H1 (cell line): ENCODE results near the gene NIN. TPM values are rescaled to one million over a fixed set of nuclear protein-coding genes. Genes with fewer than 3 reads are reported as not detected.

Experiments
- CHD1 ChIP-seq: IDR thresholded peaks from 2 replicates; pipeline ENCODE4 v1.6.1; 2012; ENCODE audit warnings: low read depth, low read length, improper control_type of control experiment
- FOSL1 ChIP-seq: IDR thresholded peaks from 2 replicates; pipeline ENCODE4 v1.6.1; 2011; ENCODE audit warnings: mild to moderate bottlenecking, low read depth, low read length, moderate library complexity; ENCODE audit not compliant: insufficient read depth
- PHF8 ChIP-seq: fragments of 200-600 bp; sonication (generic); conservative IDR thresholded peaks from 2 replicates; pipeline ENCODE4 v1.7.1; 2012; ENCODE audit warnings: low read depth, mild to moderate bottlenecking, inconsistent platforms, low read length, moderate library complexity
- YY1 ChIP-seq: IDR thresholded peaks from 2 replicates; pipeline ENCODE4 v1.6.1; 2011; ENCODE audit warnings: low read depth, mild to moderate bottlenecking, low read length
- polyA plus RNA-seq, 7 experiments: library from polyadenylated mRNA; depleted of rRNA in 3 of 7; stranded (reverse) in 5 of 7; unstranded in 2 of 7; fragments of >200 nt in 5 of 7; fragments of 200-250 nt in 2 of 7; gene quantifications; 1 replicate in 5 of 7; 2 replicates in 1 of 7; 4 replicates in 1 of 7; pipeline versions ENCODE4 v1.2.1 to v1.2.3, GENCODE V29; 2011 to 2013; ENCODE audit warnings: missing spikeins in 2 of 7, mixed read lengths in 2 of 7
- total RNA-seq: library from RNA; stranded (reverse); fragmentation: NEBNext Ultra II Directional; extraction: Animal tissue kit (Norgen Biotek cat#: 25700); gene quantifications from 2 replicates; pipeline ENCODE4 v1.2.1, GENCODE V29; 2021
- TF ChIP-seq, protein P1 (sequence below): fragments of 300-600 bp; sonication (generic); IDR thresholded peaks from 2 replicates; pipeline ENCODE4 v1.7.1; 2012; ENCODE audit warnings: low read length, moderate library complexity, mild to moderate bottlenecking, inconsistent platforms; ENCODE audit not compliant: insufficient replicate concordance

NIN gene
- total and polyA plus RNA-seq, 2 of the 8 experiments (the other 6 are each of a cell fraction or from before 2014, with no cell fraction given) = 3.2 to 21.3 TPM

GRCh38 chr14:50797250-50798047, 33.5 kb downstream of the NIN start (continued):
- TF ChIP-seq, protein P1, sequence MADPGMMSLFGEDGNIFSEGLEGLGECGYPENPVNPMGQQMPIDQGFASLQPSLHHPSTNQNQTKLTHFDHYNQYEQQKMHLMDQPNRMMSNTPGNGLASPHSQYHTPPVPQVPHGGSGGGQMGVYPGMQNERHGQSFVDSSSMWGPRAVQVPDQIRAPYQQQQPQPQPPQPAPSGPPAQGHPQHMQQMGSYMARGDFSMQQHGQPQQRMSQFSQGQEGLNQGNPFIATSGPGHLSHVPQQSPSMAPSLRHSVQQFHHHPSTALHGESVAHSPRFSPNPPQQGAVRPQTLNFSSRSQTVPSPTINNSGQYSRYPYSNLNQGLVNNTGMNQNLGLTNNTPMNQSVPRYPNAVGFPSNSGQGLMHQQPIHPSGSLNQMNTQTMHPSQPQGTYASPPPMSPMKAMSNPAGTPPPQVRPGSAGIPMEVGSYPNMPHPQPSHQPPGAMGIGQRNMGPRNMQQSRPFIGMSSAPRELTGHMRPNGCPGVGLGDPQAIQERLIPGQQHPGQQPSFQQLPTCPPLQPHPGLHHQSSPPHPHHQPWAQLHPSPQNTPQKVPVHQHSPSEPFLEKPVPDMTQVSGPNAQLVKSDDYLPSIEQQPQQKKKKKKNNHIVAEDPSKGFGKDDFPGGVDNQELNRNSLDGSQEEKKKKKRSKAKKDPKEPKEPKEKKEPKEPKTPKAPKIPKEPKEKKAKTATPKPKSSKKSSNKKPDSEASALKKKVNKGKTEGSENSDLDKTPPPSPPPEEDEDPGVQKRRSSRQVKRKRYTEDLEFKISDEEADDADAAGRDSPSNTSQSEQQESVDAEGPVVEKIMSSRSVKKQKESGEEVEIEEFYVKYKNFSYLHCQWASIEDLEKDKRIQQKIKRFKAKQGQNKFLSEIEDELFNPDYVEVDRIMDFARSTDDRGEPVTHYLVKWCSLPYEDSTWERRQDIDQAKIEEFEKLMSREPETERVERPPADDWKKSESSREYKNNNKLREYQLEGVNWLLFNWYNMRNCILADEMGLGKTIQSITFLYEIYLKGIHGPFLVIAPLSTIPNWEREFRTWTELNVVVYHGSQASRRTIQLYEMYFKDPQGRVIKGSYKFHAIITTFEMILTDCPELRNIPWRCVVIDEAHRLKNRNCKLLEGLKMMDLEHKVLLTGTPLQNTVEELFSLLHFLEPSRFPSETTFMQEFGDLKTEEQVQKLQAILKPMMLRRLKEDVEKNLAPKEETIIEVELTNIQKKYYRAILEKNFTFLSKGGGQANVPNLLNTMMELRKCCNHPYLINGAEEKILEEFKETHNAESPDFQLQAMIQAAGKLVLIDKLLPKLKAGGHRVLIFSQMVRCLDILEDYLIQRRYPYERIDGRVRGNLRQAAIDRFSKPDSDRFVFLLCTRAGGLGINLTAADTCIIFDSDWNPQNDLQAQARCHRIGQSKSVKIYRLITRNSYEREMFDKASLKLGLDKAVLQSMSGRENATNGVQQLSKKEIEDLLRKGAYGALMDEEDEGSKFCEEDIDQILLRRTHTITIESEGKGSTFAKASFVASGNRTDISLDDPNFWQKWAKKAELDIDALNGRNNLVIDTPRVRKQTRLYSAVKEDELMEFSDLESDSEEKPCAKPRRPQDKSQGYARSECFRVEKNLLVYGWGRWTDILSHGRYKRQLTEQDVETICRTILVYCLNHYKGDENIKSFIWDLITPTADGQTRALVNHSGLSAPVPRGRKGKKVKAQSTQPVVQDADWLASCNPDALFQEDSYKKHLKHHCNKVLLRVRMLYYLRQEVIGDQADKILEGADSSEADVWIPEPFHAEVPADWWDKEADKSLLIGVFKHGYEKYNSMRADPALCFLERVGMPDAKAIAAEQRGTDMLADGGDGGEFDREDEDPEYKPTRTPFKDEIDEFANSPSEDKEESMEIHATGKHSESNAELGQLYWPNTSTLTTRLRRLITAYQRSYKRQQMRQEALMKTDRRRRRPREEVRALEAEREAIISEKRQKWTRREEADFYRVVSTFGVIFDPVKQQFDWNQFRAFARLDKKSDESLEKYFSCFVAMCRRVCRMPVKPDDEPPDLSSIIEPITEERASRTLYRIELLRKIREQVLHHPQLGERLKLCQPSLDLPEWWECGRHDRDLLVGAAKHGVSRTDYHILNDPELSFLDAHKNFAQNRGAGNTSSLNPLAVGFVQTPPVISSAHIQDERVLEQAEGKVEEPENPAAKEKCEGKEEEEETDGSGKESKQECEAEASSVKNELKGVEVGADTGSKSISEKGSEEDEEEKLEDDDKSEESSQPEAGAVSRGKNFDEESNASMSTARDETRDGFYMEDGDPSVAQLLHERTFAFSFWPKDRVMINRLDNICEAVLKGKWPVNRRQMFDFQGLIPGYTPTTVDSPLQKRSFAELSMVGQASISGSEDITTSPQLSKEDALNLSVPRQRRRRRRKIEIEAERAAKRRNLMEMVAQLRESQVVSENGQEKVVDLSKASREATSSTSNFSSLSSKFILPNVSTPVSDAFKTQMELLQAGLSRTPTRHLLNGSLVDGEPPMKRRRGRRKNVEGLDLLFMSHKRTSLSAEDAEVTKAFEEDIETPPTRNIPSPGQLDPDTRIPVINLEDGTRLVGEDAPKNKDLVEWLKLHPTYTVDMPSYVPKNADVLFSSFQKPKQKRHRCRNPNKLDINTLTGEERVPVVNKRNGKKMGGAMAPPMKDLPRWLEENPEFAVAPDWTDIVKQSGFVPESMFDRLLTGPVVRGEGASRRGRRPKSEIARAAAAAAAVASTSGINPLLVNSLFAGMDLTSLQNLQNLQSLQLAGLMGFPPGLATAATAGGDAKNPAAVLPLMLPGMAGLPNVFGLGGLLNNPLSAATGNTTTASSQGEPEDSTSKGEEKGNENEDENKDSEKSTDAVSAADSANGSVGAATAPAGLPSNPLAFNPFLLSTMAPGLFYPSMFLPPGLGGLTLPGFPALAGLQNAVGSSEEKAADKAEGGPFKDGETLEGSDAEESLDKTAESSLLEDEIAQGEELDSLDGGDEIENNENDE = no peak
- no peak for TF ChIP-seq YY1
- TF ChIP-seq CHD1 = no peak
- no peak for TF ChIP-seq FOSL1
- no peak for TF ChIP-seq PHF8
